ENCODE measurements around the gene KDM2B. TPM values are rescaled to one million over a fixed set of nuclear protein-coding genes. Genes with fewer than 3 reads are reported as not detected.
A peak's percentile ranks its signal among the peaks of the same experiment; 100 is the strongest.

KDM2B gene
- total and polyA plus RNA-seq, 2 experiments from 2014 or later: 59.4 to 161 TPM

DNA sequence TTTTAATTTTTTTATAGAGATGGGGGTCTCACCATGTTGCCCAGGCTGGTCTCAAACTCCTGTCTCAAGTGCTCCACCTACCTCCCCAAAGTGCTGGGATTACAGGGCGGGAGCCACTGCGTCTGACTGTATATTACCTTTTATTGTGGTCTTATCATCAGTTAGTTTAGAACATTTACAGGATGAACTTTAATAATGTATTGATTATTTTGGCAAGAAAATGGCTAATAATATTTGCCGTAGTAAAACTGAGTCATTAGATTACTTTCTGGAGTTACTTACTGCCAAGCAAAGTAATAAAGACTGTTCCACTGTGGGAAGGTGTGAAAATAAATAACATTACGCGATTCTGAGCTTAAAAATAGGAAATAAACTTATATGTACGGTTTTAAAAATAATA, 21.9 kb upstream of the KDM2B start:
- H4K20me1 ChIP-seq (replicated peaks; ENCODE audit: insufficient read depth): no peaks in the 10 kb centered on the region
- no peaks in the 10 kb centered on the region for H3K36me3 Mint-ChIP-seq (ENCODE audit: low read depth)
- H3K27ac Mint-ChIP-seq: no peak overlapping the region
- H3K4me3 ChIP-seq: no peak overlapping the region
- no peak overlapping the region for H3K4me3 Mint-ChIP-seq
- no peak overlapping the region for H3K4me2 ChIP-seq
- no peaks in the 10 kb centered on the region for H3K27me3 ChIP-seq (ENCODE audit: insufficient read depth)
- H3K36me3 ChIP-seq (ENCODE audit: insufficient read depth): no peaks in the 10 kb centered on the region
- H3K27me3 Mint-ChIP-seq (ENCODE audit: insufficient read depth, low read depth, poor library complexity): peaks cover 1% of the 10 kb centered on the region
- no peaks in the 10 kb centered on the region for H3K4me1 Mint-ChIP-seq
- H3K9me2 ChIP-seq (ENCODE audit: insufficient read depth): no peaks in the 10 kb centered on the region
- ATAC-seq: no peak
- no peak overlapping the region for H3K27ac ChIP-seq (ENCODE audit: low read depth)
- peaks cover 2% of the 10 kb centered on the region; the same call in 2 of the 3 replicates for H3K9me3 Mint-ChIP-seq
- no peaks in the 10 kb centered on the region; the same call in 1 of the 2 replicates for H3F3A ChIP-seq (replicated peaks; ENCODE audit: low read depth)
- DNase-seq (ENCODE audit: low spot score): no peak
- H3K4me1 ChIP-seq (ENCODE audit: insufficient read depth): no peaks in the 10 kb centered on the region
- TF ChIP-seq ZNF331 (CRISPR knock-in tag; IDR thresholded peaks at IDR 0.05; ENCODE audit: low read depth) (no peak), JUNB (IDR thresholded peaks at IDR 0.05; ENCODE audit: unreplicated experiment) (no peak), STAT1 (IDR thresholded peaks at IDR 0.05; ENCODE audit: unreplicated experiment) (no peak), NANOG (IDR thresholded peaks at IDR 0.05; ENCODE audit: borderline replicate concordance) (no peak), CREB1 (CRISPR knock-in tag; IDR thresholded peaks at IDR 0.05; ENCODE audit: low read depth) (no peak), POLR2AphosphoS5 (IDR thresholded peaks at IDR 0.05; ENCODE audit: low read depth) (no peak), EZH2 (IDR thresholded peaks at IDR 0.05; ENCODE audit: low read depth, unreplicated experiment) (no peak)
- TF ChIP-seq, protein P1, sequence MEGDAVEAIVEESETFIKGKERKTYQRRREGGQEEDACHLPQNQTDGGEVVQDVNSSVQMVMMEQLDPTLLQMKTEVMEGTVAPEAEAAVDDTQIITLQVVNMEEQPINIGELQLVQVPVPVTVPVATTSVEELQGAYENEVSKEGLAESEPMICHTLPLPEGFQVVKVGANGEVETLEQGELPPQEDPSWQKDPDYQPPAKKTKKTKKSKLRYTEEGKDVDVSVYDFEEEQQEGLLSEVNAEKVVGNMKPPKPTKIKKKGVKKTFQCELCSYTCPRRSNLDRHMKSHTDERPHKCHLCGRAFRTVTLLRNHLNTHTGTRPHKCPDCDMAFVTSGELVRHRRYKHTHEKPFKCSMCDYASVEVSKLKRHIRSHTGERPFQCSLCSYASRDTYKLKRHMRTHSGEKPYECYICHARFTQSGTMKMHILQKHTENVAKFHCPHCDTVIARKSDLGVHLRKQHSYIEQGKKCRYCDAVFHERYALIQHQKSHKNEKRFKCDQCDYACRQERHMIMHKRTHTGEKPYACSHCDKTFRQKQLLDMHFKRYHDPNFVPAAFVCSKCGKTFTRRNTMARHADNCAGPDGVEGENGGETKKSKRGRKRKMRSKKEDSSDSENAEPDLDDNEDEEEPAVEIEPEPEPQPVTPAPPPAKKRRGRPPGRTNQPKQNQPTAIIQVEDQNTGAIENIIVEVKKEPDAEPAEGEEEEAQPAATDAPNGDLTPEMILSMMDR (conservative IDR thresholded peaks at IDR 0.05; ENCODE audit: low read depth in 2 of 2): peak in 1 of 2 experiments; percentile 8; a peak in 1 of 4 replicates
- no peak overlapping the region for H2AFZ ChIP-seq
- no peaks in the 10 kb centered on the region for H3K79me2 ChIP-seq (replicated peaks; ENCODE audit: insufficient read depth)

DNA sequence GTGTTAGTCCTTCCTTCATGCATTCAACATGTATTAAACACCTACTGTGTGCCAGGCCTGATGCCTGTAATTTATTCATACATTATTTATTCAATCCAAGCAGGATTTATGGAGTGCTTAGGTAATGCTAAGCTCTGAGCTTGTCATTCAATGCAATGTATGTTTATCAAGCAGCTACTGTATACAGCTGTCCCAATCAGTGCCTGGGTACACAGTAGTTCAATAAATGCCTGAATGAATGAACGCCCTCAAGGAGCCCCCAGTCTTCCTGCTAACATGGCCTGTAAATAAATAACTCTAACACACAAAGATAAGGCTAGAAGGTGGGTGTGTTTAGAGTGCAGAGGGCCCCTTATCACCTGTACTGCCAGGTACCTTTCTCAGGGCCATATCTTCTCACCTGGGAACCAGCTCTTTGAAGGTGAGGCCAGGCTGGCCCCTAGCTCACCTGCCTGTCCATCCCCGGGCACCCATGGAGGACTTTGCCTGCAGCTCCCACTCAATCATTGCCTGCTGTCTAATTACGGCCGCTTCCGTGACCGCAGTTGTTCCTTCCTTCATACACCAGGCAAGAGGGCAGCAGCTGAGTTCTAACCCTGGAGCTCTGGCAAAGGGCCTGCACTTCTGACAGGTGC, 20.0 kb upstream of the KDM2B start:
- Histone ChIP-seq H3K36me3 (ENCODE audit: insufficient read depth) (peaks cover 4% of the 10 kb centered on the region; the same call in 1 of the 2 replicates), H3K79me2 (replicated peaks; ENCODE audit: insufficient read depth) (no peaks in the 10 kb centered on the region), H3K9me2 (ENCODE audit: insufficient read depth) (no peaks in the 10 kb centered on the region), H3K27me3 (ENCODE audit: insufficient read depth) (no peaks in the 10 kb centered on the region), H2AFZ (no peak overlapping the region), H3F3A (replicated peaks; ENCODE audit: low read depth) (no peaks in the 10 kb centered on the region; the same call in 1 of the 2 replicates), H3K27ac (ENCODE audit: low read depth) (no peak overlapping the region), H4K20me1 (replicated peaks; ENCODE audit: insufficient read depth) (no peaks in the 10 kb centered on the region), H3K4me3 (no peak overlapping the region), H3K4me2 (no peak overlapping the region), H3K4me1 (ENCODE audit: insufficient read depth) (no peaks in the 10 kb centered on the region)
- DNase-seq (ENCODE audit: low spot score) (no peak), ATAC-seq (no peak)
- Mint-ChIP-seq H3K4me1 (peaks cover under 1% of the 10 kb centered on the region; the same call in 1 of the 3 replicates), H3K9me3 (peaks cover 2% of the 10 kb centered on the region; the same call in 2 of the 3 replicates), H3K27ac (no peak overlapping the region), H3K36me3 (ENCODE audit: low read depth) (peaks cover 14% of the 10 kb centered on the region), H3K4me3 (no peak overlapping the region), H3K27me3 (ENCODE audit: insufficient read depth, low read depth, poor library complexity) (peaks cover 4% of the 10 kb centered on the region)
- TF ChIP-seq, protein P2, sequence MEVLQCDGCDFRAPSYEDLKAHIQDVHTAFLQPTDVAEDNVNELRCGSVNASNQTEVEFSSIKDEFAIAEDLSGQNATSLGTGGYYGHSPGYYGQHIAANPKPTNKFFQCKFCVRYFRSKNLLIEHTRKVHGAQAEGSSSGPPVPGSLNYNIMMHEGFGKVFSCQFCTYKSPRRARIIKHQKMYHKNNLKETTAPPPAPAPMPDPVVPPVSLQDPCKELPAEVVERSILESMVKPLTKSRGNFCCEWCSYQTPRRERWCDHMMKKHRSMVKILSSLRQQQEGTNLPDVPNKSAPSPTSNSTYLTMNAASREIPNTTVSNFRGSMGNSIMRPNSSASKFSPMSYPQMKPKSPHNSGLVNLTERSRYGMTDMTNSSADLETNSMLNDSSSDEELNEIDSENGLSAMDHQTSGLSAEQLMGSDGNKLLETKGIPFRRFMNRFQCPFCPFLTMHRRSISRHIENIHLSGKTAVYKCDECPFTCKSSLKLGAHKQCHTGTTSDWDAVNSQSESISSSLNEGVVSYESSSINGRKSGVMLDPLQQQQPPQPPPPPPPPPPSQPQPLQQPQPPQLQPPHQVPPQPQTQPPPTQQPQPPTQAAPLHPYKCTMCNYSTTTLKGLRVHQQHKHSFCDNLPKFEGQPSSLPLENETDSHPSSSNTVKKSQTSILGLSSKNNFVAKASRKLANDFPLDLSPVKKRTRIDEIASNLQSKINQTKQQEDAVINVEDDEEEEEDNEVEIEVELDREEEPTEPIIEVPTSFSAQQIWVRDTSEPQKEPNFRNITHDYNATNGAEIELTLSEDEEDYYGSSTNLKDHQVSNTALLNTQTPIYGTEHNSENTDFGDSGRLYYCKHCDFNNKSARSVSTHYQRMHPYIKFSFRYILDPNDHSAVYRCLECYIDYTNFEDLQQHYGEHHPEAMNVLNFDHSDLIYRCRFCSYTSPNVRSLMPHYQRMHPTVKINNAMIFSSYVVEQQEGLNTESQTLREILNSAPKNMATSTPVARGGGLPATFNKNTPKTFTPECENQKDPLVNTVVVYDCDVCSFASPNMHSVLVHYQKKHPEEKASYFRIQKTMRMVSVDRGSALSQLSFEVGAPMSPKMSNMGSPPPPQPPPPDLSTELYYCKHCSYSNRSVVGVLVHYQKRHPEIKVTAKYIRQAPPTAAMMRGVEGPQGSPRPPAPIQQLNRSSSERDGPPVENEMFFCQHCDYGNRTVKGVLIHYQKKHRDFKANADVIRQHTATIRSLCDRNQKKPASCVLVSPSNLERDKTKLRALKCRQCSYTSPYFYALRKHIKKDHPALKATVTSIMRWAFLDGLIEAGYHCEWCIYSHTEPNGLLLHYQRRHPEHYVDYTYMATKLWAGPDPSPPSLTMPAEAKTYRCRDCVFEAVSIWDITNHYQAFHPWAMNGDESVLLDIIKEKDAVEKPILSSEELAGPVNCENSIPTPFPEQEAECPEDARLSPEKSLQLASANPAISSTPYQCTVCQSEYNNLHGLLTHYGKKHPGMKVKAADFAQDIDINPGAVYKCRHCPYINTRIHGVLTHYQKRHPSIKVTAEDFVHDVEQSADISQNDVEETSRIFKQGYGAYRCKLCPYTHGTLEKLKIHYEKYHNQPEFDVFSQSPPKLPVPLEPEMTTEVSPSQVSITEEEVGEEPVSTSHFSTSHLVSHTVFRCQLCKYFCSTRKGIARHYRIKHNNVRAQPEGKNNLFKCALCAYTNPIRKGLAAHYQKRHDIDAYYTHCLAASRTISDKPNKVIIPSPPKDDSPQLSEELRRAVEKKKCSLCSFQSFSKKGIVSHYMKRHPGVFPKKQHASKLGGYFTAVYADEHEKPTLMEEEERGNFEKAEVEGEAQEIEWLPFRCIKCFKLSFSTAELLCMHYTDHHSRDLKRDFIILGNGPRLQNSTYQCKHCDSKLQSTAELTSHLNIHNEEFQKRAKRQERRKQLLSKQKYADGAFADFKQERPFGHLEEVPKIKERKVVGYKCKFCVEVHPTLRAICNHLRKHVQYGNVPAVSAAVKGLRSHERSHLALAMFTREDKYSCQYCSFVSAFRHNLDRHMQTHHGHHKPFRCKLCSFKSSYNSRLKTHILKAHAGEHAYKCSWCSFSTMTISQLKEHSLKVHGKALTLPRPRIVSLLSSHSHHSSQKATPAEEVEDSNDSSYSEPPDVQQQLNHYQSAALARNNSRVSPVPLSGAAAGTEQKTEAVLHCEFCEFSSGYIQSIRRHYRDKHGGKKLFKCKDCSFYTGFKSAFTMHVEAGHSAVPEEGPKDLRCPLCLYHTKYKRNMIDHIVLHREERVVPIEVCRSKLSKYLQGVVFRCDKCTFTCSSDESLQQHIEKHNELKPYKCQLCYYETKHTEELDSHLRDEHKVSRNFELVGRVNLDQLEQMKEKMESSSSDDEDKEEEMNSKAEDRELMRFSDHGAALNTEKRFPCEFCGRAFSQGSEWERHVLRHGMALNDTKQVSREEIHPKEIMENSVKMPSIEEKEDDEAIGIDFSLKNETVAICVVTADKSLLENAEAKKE (CRISPR knock-in tag; IDR thresholded peaks at IDR 0.05): no peak
- TF ChIP-seq, protein P1 (conservative IDR thresholded peaks at IDR 0.05; ENCODE audit: low read depth in 2 of 2): no peak

Measured in GM23338 (cell line).